CD4-positive, alpha-beta T cell treated with Interleukin-1 beta for 1 hour (primary cell): ENCODE results near the gene ASPSCR1.

ENCODE experiments used
- DNase-seq, 2 donors: peaks; one replicate each; pipeline ENCODE4 v3.0.0-alpha.2; 2020 to 2022

The ASPSCR1 gene

GRCh38 chr17:81984773-81985410 is 7.5 kb downstream of the ASPSCR1 start:
- DNase-seq, result no peak

GRCh38 chr17:81986606-81987005 is 9.2 kb downstream of the ASPSCR1 start:
- no peak for DNase-seq

GRCh38 chr17:81987161-81987770 is 9.8 kb downstream of the ASPSCR1 start:
- no peak for DNase-seq

- DNase-seq, result no peak
Measured at GRCh38 chr17:81990836-81991683, 13.6 kb downstream of the ASPSCR1 start.

- no peak for DNase-seq
Measured at GRCh38 chr17:81991684-81992305, 14.4 kb downstream of the ASPSCR1 start.

GRCh38 chr17:81992306-81993102 is 15.1 kb downstream of the ASPSCR1 start:
- DNase-seq, result no peak

- no peak for DNase-seq
Measured at GRCh38 chr17:81993729-81994592, 16.5 kb downstream of the ASPSCR1 start.

GRCh38 chr17:81994593-81995462 is 17.4 kb downstream of the ASPSCR1 start:
- no peak for DNase-seq

GRCh38 chr17:81995463-81996231 is 18.2 kb downstream of the ASPSCR1 start:
- no peak for DNase-seq

- DNase-seq, result no peak
Measured at GRCh38 chr17:81996232-81996756, 18.9 kb downstream of the ASPSCR1 start.

- DNase-seq, result no peak
Measured at GRCh38 chr17:81996757-81997441, 19.5 kb downstream of the ASPSCR1 start.

GRCh38 chr17:81998212-81998611 is 20.8 kb downstream of the ASPSCR1 start:
- no peak for DNase-seq

- no peak for DNase-seq
Measured at GRCh38 chr17:81998691-81999438, 21.4 kb downstream of the ASPSCR1 start.

GRCh38 chr17:81999587-81999975 is 22.2 kb downstream of the ASPSCR1 start:
- no peak for DNase-seq

GRCh38 chr17:81999976-82000802 is 22.8 kb downstream of the ASPSCR1 start:
- no peak for DNase-seq

GRCh38 chr17:82000803-82001570 is 23.6 kb downstream of the ASPSCR1 start:
- DNase-seq, result no peak
